ENCODE data around the gene ERF.
A peak's percentile ranks its signal among the peaks of the same experiment; 100 is the strongest.

The ERF gene

GRCh38 chr19:42234364-42234763 is 20.6 kb downstream of the ERF start:
- no peak for DNase-seq

DNA sequence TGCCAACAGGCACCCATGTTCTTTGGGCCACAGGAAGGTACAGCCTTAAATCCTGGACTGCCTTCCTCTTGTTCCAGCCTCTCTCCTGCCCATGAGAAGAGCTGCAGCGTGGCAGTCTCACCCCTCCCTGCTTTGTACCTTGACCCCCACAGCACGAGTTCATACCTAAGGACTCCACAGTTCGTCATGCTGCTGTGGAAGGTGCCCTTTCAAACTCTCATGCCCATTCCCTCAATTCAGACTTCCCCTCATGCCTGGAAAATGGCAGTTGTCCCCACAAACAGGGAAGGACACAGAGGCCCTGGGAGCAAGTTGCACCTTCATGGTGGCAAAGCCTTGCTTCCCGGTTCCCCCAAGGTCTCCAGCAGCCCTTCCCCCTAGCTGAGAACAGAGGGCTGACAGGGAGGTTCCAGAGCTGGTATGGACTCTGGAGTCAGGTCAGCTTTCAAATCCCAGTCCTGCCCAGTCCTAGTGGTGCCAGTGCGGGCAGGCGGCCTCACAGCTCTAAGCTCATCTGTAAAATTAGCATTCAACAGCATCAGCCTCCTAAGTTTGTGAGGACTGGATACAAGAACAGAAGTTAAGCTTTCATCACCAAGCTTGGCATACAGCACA is 21.1 kb downstream of the ERF start:
- DNase-seq: no peak

DNA sequence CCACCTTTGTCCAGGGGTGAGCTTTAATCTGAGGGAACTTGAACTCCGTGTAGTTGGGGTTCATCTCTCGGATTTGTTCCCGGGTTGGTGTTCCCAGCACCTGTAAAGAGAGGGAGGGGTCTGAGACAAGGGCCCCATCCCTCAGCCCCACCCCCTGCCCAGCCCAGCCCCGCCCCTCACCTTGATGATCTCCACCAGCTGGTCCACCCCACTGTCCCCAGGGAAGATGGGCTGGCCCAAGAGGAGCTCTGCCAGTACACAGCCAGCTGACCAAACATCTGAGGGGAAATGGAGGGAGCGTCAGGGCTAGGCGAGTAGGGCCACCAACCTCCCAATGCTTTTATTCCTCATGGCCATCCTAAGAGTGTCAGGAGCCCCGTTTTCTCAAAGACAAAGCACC is 21.8 kb downstream of the ERF start:
- DNase-seq: no peak

DNA sequence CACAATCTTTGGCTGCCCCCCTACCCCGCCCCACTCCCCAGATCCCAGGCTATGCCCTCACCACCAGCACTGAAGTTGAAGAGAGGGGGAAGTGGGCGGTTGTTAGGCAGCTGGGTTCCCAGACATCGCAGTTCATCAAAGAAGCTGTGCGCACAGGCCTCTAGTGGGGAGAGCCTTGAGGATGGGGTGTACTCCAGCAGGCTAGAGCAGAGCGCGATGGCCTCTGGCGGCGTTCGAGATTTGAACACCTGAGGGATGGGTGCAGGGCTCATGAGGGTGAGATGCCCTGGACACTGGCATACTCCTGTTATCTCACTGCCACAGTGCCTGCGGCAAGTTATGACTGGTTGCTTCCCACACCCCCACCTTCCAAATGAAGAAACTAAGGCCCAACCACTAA is 22.5 kb downstream of the ERF start:
- no peak for DNase-seq

- no peak for DNase-seq
Measured at GRCh38 chr19:42230571-42230970, 24.4 kb downstream of the ERF start.

DNA sequence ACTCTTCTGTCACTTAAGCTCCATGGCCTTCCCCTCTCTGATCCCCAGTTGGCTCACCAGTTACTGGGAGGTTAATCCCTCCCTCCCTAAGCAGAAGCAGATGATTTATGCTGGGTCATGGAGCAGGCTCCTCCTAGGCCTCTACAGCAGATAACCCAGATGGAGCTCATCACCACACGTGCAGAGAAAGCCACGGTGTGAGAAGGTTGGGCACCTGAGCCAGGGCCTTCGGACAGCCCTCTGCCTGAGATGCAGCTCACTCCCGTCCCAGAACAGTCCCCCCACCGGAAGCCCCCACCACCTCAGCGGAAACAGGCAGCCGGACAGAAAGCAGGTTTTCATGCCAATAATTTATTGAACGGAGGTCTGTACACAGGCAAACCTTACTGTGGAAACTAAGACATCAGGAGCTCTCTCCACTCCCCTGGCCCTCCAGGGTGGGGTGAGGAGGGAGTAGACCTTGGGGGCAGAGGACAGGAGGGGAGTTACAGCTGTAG is 25.0 kb downstream of the ERF start:
- no peak for DNase-seq

DNA sequence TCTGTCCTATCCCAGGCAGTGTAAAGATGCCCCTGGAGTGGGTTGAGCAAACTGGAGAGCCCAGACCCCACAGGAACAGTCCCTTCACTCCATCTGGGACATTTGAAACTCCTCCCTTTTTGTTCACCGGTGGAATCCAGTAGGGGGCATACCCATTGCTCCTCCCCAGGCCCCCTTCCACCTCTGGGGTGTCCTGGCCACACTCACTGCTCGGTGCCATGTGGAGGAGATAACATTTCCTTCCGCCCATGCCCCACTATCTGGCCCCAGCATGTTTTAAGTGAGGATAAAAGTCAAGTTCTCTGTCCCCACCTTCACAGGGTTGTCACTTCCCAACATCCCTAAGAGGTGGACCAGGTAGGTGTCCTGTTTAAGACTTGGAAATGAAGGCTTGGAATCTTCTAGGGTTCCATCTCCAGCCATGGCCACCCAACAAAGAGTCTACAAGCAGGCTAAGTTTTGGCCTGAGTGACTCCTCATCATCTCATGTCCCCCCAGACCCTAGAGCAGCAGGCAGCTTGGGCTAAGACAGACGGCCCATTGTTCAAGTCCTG is 25.6 kb downstream of the ERF start:
- no peak for DNase-seq

DNA sequence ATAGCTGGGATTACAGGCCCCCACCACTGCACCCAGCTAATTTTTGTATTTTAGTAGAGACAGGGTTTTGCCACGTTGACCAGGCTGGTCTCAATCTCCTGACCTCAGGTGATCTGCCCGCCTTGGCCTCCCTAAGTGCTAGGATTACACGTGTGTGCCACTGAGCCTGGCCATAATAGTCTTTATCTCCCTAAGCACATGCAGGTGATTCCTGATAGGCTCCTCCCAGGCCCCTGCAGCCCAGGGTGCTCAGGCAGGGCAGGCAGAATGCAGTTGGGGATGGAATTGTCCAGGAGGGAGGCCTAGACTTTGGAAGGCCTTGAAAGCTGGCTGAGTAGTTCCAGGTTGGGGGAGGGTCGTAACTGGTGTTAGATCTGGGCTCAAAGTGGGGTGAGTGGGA is 26.3 kb downstream of the ERF start:
- no peak for DNase-seq

DNA sequence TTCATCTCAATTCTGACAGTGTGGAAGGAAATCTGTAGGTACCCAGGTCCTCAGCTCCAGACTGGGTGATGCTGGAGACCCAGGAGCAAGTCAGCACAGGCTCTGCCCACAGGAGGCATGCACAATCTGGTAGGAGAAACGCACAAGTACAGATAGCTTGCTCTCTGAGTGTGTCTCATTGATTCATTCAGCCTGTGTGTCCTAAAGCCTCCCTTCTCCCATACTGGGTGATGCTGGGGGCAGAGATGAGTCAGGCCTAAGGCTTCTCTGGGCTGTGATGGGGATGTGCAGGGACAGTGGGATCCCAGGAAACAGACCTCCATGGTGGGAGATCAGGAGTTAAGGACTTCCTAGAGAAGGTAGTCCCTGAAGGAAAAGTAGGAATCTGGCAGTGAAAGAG is 28.0 kb downstream of the ERF start:
- DNase-seq: no peak

DNA sequence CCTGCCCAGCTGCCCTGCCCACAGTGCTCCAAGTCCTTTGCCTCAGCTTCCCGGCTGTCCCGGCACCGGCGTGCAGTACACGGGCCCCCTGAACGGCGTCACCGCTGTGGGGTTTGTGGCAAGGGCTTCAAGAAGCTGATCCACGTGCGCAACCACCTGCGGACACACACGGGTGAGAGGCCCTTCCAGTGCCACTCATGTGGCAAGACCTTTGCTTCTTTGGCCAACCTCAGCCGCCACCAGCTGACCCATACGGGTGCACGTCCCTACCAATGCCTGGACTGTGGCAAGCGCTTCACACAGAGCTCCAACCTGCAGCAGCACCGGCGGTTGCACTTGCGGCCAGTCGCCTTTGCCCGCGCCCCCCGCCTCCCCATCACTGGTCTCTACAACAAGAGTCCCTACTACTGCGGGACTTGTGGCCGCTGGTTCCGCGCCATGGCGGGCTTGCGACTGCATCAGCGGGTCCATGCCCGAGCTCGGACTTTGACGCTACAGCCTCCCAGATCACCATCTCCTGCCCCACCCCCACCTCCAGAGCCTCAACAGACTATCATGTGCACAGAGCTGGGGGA is 29.1 kb downstream of the ERF start:
- DNase-seq: no peak

- DNase-seq: no peak
Measured at GRCh38 chr19:42224940-42225717, 29.8 kb downstream of the ERF start.

DNA sequence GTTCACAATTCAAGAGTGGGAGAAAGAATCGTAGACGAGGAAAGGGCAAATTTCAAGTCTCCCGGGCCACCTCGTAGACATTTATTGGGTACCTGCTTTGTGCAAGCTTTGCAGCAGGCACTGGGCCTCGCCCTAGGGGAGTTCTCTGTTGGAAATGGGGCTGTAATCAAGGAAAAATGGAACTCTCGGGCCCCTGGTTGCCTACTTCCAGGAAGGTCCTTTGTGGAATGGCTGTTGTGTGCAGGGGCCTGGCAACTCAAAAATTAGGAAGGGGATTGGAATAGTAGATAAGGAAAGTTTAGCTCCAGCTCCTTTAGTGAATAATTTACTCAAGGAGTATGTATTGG is 34.2 kb downstream of the ERF start:
- DNase-seq: no peak

GRCh38 chr19:42219812-42220750 is 34.8 kb downstream of the ERF start, which contains the start of gene ZNF526:
Gene ZNF526, plus strand, starts transcription at chr19:42220312. Its CDS starts 4,092 bp downstream, at chr19:42224404.
- DNase-seq: peak; percentile 96

DNA sequence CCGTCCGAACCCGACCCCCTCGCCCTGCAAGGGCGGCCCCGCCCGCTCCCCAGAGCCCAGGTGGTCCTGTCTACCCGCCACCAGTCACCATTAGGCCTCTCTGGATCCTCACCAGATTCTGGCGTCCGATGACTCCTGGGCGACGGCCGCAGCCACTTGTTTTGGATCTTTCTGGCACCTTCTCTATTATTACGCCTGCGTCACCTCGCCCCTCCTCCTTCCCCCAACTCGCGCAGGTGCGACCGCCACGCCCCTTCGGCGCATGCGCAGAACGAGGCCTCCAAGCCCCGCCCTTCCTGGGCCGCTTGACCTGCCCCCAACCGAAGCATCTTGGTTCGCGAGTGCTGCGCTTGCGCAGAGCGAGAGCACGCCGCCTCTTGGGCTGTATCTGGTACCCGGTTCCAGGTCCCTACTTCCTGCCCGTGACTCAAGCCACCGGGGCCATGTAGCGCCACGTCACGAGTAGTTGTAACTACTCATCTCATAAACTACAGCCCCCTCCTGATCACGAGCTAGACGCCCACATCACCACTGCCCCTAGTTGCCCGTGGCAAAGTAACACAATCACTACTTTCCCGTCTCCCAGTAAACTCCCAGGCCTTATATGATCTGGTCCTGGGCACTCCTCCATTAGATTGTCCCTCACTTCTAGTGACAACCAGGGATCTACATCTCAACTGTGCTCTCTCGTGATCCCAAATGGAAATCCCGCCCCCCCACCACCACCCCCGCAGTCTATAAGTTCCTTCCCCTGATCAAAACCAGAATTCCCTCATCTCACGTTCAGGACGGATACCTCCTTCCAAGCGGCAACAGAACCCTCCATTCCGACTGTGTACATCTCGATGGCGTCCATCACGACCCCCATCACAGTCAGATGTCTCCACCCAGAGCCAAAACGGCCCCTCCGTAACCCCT is 37.1 kb downstream of the ERF start, which contains the start of gene DEDD2:
Gene DEDD2, minus strand, starts transcription at position 158 of the 918 bp plus-strand sequence. CDS start 670 bp downstream, outside the sequence.
- peak; percentile 98 for DNase-seq

GRCh38 chr19:42216653-42217519 is 38.0 kb downstream of the ERF start:
- peak; percentile 25 for DNase-seq

- no peak for DNase-seq
Measured at GRCh38 chr19:42214810-42215485, 40.0 kb downstream of the ERF start.

- no peak for DNase-seq
Measured at GRCh38 chr19:42212886-42213285, 42.0 kb downstream of the ERF start.

GRCh38 chr19:42208612-42209011 is 46.3 kb downstream of the ERF start:
- DNase-seq: no peak

DNA sequence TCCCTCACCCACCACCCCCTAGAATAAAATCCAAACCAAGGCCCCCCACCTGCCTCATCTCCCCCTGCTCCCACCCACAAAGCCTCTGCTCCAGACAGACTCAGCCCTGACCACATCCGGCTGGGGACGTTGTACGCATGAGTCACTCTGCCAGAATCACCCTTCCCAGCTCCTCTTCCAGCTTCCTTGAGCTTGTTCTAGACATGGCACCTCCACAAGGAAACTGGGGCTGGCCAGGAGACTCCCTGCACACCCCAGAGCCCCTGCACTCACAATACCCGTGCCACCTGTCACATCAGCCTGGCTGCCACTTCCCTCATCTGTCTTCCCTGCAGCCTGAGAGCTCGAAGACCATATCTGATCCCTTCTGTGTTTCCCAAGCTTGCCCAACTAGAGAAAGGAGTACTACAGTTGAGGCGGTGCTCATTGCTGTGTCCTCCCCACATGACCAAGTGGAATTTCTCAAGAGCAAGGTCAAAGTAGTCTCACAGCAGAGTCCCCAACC is 47.1 kb downstream of the ERF start:
- peak; percentile 13 for DNase-seq
